Measurements from ENCODE around the gene ELOVL1. TPM values are rescaled to one million over a fixed set of nuclear protein-coding genes. Genes with fewer than 3 reads are reported as not detected.
"Not testable (repeated sequence)": the region's sequence is repeated elsewhere in the genome, so short reads cannot be mapped to it uniquely, and the experiment has no call there.

Gene ELOVL1
- total RNA-seq, 1 experiment from 2014 or later, result 21.6 TPM

- no peak overlapping the region for H3K56ac ChIP-seq (ENCODE audit: insufficient read length, low read depth, low read length)
Observed at GRCh38 chr1:43370564-43370963, 2.8 kb upstream of the ELOVL1 start.

GRCh38 chr1:43369779-43370178 is 2.0 kb upstream of the ELOVL1 start:
- peaks cover 15% of the 10 kb centered on the region for H3K23me2 ChIP-seq (ENCODE audit: insufficient read length, low read depth, low read length, poor library complexity, severe bottlenecking)
- H2AK5ac ChIP-seq (ENCODE audit: insufficient read length, low read length); H3K14ac ChIP-seq (ENCODE audit: insufficient read depth, low read length); H2AFZ ChIP-seq (ENCODE audit: low read length); H2BK20ac ChIP-seq (ENCODE audit: low read depth, low read length, poor library complexity, severe bottlenecking); H3K27me3 ChIP-seq (ENCODE audit: insufficient read depth, low read length); H3K27me3 Mint-ChIP-seq (ENCODE audit: low read depth); H3K79me2 ChIP-seq (ENCODE audit: insufficient read depth, low read length); H2BK120ac ChIP-seq (ENCODE audit: low read depth, low read length, poor library complexity, severe bottlenecking); H3K9me3 ChIP-seq (ENCODE audit: control insufficient read depth, low read depth, low read length); H3K79me1 ChIP-seq (ENCODE audit: insufficient read depth, low read depth, low read length, poor library complexity, severe bottlenecking); H4K5ac ChIP-seq (ENCODE audit: insufficient read length, low read depth, low read length); H3K27ac ChIP-seq (ENCODE audit: insufficient read length, low read depth, low read length); DNase-seq; H3K56ac ChIP-seq (ENCODE audit: insufficient read length, low read depth, low read length); H3K9me3 Mint-ChIP-seq; H3K23ac ChIP-seq (ENCODE audit: insufficient read length, low read depth, low read length); H3K27ac Mint-ChIP-seq; H3K36me3 Mint-ChIP-seq (ENCODE audit: insufficient read depth in 1 of 3, low read depth in 3 of 3); H3K4ac ChIP-seq (ENCODE audit: low read depth, low read length); H3K9ac ChIP-seq (ENCODE audit: extremely low read depth, insufficient read length, low read length); H2BK15ac ChIP-seq (ENCODE audit: low read depth, low read length); H4K8ac ChIP-seq (replicated peaks; ENCODE audit: insufficient read length, low read depth, low read length); H2BK5ac ChIP-seq (ENCODE audit: insufficient read length, low read length); H3K4me3 Mint-ChIP-seq; H3T11ph ChIP-seq (ENCODE audit: low read length); H4K20me1 ChIP-seq (ENCODE audit: control insufficient read depth, insufficient read depth, insufficient read length); H3K4me2 ChIP-seq (ENCODE audit: insufficient read depth, insufficient read length, low read length); H2BK12ac ChIP-seq (ENCODE audit: insufficient read length, low read depth, low read length); H3K18ac ChIP-seq (ENCODE audit: insufficient read length, low read depth, low read length); H3K4me1 ChIP-seq (ENCODE audit: insufficient read depth, low read length); H4K91ac ChIP-seq (ENCODE audit: insufficient read length, low read depth, low read length): not testable (repeated sequence)
- no CpG with 5 or more reads among the region's 6 CpGs for whole genome bisulfite sequencing (ENCODE audit: extremely low coverage, insufficient read length, low lambda C conversion rate)
- H3K4me1 Mint-ChIP-seq, result peaks cover 23 to 30% of the 10 kb centered on the region in 2 experiments

More at GRCh38 chr1:43370564-43370963, 2.8 kb upstream of the ELOVL1 start:
- Histone ChIP-seq H3K23me2 (ENCODE audit: insufficient read length, low read depth, low read length, poor library complexity, severe bottlenecking) (peaks cover 15% of the 10 kb centered on the region), H2BK5ac (ENCODE audit: insufficient read length, low read length) (no peak overlapping the region), H4K20me1 (ENCODE audit: control insufficient read depth, insufficient read depth, insufficient read length) (no peaks in the 10 kb centered on the region), H2AK5ac (ENCODE audit: insufficient read length, low read length) (no peak overlapping the region), H3K9ac (ENCODE audit: extremely low read depth, insufficient read length, low read length) (no peak overlapping the region), H2BK120ac (ENCODE audit: low read depth, low read length, poor library complexity, severe bottlenecking) (no peak overlapping the region), H2BK12ac (ENCODE audit: insufficient read length, low read depth, low read length) (no peak overlapping the region), H3K23ac (ENCODE audit: insufficient read length, low read depth, low read length) (no peak overlapping the region), H2AFZ (ENCODE audit: low read length) (no peak overlapping the region), H3K9me3 (ENCODE audit: control insufficient read depth, low read depth, low read length) (no peaks in the 10 kb centered on the region), H2BK20ac (ENCODE audit: low read depth, low read length, poor library complexity, severe bottlenecking) (no peak overlapping the region), H3T11ph (ENCODE audit: low read length) (no peak overlapping the region), H3K4me1 (ENCODE audit: insufficient read depth, low read length) (no peaks in the 10 kb centered on the region; the same call in 1 of the 2 replicates), H4K8ac (replicated peaks; ENCODE audit: insufficient read length, low read depth, low read length) (no peak overlapping the region), H3K27ac (ENCODE audit: insufficient read length, low read depth, low read length) (no peak overlapping the region), H3K4ac (ENCODE audit: low read depth, low read length) (no peak overlapping the region), H3K14ac (ENCODE audit: insufficient read depth, low read length) (no peak overlapping the region), H3K79me1 (ENCODE audit: insufficient read depth, low read depth, low read length, poor library complexity, severe bottlenecking) (no peaks in the 10 kb centered on the region), H4K91ac (ENCODE audit: insufficient read length, low read depth, low read length) (no peak overlapping the region), H4K5ac (ENCODE audit: insufficient read length, low read depth, low read length) (no peak overlapping the region), H3K4me2 (ENCODE audit: insufficient read depth, insufficient read length, low read length) (no peak overlapping the region), H3K79me2 (ENCODE audit: insufficient read depth, low read length) (no peaks in the 10 kb centered on the region; the same call in 1 of the 2 replicates), H2BK15ac (ENCODE audit: low read depth, low read length) (no peak overlapping the region), H3K18ac (ENCODE audit: insufficient read length, low read depth, low read length) (no peak overlapping the region), H3K27me3 (ENCODE audit: insufficient read depth, low read length) (no peaks in the 10 kb centered on the region)
- H3K27me3 Mint-ChIP-seq (ENCODE audit: low read depth), result no peaks in the 10 kb centered on the region
- no peak overlapping the region for H3K4me3 Mint-ChIP-seq
- no peak for DNase-seq
- no peak for TF ChIP-seq CTCF (conservative IDR thresholded peaks at IDR 0.05)
- peaks cover 21 to 25% of the 10 kb centered on the region in 2 experiments for H3K4me1 Mint-ChIP-seq
- no peak overlapping the region for H3K27ac Mint-ChIP-seq
- H3K36me3 Mint-ChIP-seq (ENCODE audit: insufficient read depth in 1 of 3, low read depth in 3 of 3), result peaks cover 0 to 2% (median 0%) of the 10 kb centered on the region in 3 experiments; a peak in 2 of 7 replicates
- no CpG with 5 or more reads among the region's 4 CpGs for WGBS (ENCODE audit: extremely low coverage, insufficient read length, low lambda C conversion rate)
- no peaks in the 10 kb centered on the region for H3K9me3 Mint-ChIP-seq
